GM21825 (cell line): ENCODE results near the gene PCBP3.
"Not testable (repeated sequence)": the region's sequence is repeated elsewhere in the genome, so short reads cannot be mapped to it uniquely, and the experiment has no call there.

Experiments used
- ATAC-seq: cut with Tn5 transposase; IDR thresholded peaks from one replicate; pipeline ENCODE4 v1.9.1; 2021; ENCODE audit warnings: mild to moderate bottlenecking, moderate library complexity; ENCODE audit not compliant: unreplicated experiment

Gene PCBP3

DNA sequence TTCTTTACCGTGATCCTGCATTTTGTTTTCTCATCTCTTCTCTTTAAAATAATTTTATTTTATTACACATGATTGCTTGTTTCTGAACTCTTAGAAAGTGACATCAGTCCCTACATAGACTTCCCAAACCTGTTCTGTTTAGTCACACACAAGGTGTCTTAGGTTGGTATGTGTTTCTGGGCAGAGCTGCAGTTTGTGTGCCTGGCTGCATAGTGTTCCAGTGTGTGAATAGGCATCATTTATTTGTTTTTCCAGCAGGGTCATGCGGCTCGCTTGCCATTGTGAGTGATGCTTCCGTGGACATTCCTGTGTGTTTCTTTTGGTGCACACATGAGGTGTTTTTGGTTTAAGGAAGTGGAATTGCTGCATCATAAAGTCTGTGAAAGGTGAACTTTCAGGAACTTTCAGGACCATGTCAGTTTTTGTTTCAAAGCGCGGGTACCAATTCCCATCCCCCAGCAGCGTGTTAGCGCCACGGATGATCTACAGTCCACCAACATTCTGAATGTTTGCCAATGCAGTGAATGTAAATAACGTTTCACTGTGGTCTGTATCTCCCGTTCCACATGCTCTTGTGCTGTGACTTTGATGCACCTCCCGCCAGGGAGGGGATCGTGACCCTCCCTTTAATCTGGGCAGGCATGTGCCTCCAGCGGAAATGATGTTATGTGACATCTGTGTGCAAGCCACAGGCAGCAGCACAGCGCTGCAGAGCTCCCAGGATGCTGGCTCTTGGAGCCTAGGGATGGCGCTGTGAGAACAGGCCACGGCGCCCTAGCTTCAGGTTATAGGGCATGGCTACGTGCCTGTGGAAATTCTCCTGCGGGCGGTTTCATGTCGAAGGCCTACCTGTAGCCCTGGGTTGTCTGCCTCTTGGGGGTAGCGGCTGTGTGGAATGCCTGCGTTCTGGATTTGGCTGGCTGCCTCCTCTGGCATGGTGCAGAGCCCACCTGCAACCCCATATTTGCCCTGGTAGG lies 193.5 kb downstream of the PCBP3 start:
- no peak for ATAC-seq

DNA sequence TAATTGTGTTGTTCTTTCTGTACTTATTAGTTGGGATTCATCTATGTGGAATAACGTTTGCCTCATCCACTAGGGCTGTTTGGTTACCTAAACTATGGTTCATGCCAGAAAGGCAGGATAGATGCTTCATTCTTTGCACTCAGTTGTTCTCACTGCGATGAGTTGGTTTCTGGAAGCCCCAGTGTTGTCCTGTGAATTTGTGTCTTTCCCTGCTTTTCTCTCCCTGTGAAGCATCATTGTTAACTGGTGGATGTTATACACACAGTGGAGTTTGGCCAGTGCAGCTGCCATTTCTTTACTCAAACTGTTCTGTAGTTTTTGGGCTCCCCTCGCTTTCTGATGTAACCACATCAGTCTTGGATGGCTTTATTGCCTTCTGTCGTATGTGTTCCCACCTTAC lies 194.4 kb downstream of the PCBP3 start:
- no peak for ATAC-seq

DNA sequence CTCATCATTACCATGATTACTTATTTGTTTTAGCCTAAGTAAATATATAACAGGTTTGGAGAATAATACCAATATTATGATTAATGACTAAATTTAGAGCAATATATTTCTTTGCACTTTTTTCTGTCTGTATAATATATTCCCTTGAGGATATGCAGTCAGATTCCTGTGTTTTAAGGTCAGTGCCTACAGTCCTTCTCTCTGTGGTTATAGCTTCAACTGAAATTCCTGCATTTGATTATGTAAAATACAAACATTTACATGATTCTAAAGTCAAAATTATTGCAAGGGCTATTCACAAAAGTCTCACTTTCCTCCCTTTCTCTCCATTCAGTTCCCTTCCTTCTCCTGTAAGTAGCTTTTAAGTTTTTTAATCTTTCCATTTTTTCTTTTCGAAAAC lies 195.1 kb downstream of the PCBP3 start:
- ATAC-seq, result no peak

DNA sequence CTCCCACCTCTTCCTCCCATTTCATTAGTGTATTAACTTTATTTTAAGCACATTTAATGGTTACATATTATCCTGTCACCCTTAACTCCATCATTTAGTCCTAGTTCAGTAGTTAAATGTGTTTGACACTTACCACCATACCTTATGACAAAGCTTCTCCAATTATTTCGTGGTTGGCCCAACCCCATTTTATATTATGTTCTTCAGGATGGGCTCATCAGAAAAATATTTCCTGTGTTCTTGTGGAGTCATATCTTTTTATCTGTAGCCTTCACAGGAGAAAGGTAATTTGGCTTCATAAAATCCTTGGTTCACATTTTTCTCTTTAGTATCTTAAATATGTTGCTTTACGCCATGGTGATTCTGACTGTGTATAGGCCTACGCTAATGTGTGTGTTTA lies 195.7 kb downstream of the PCBP3 start:
- ATAC-seq, result no peak

- ATAC-seq, result no peak
These were observed 197.5 kb downstream of the PCBP3 start for GRCh38 chr21:45841033-45841432.

DNA sequence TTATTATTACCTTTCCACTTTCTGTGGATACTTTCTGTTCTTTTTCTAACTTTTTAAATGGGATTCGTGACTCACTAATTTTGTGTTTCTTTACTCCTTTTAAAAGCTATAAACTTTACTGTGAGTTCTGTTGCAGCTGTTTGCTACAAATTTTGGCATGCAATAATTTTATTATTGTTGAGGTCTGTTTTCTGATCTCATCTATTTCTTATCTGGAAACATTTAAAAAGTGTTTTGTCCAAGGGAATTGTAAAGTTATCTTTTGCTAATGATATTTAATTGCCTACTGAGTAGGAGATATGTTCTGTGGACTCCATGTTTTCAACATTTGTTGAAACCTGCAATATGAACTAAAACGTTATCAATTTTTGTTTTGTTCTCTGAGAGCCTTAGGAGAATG lies 199.9 kb downstream of the PCBP3 start:
- no peak for ATAC-seq

- no peak for ATAC-seq
These were observed 200.7 kb downstream of the PCBP3 start for GRCh38 chr21:45844181-45844580.

GRCh38 chr21:45845063-45845769 lies 201.7 kb downstream of the PCBP3 start:
- no peak for ATAC-seq

DNA sequence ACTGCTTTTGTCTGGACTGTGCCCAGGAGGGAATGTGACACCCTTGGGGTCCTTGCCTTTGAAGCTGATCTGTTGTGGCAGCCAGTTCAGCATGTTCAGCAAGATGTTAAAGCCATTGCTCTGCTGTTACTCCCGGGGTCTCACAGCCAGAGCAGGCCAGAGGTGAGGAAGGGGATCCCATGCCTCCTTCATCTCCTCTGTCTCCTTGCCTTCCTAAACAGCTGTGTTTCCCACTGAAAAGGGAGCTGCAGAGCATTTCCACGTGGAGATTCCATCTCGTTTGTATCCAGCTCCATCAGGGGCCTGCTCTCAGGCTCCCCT lies 202.2 kb downstream of the PCBP3 start:
- ATAC-seq, result no peak

DNA sequence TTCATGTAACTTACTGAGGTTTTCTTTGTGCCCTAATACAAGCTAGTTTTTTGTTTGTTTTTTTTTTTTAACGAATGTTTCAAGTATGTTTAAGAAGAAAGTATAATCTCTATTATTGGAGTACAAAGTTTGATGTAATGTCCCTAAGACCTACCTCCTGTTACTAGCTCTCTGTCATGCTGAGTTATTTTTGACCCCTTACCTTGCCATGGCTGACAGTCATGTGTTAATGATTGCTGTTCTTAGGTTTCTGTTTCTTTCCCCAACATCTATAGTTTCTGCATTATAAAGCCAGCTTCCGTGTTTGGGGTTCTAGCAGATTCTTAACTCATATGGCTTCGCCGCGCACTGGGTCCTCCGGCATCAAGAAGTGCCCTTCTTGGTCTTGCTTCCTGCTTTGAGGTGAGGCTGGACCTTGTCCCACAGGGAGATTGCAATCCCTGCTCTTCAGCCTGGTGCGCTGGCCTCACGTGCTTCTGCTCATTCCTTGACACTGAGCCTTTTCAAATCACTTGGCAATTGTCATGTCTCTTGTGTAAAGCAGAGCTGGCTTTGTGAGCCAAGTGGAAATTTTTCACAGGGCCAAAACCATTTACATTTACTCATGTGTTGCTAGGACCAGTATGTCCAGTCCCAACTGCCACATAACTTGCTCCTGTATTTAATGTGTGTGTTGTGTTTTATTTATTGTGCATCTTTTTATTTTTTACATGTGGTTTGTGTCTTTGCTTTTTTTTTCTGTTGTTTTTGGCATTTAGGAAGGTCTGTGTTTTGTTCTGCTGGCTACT lies 203.0 kb downstream of the PCBP3 start:
- no peak for ATAC-seq

- ATAC-seq, result no peak
These were observed 204.3 kb downstream of the PCBP3 start for GRCh38 chr21:45847870-45848269.

- ATAC-seq, result no peak
These were observed 204.8 kb downstream of the PCBP3 start for GRCh38 chr21:45848331-45848730.

DNA sequence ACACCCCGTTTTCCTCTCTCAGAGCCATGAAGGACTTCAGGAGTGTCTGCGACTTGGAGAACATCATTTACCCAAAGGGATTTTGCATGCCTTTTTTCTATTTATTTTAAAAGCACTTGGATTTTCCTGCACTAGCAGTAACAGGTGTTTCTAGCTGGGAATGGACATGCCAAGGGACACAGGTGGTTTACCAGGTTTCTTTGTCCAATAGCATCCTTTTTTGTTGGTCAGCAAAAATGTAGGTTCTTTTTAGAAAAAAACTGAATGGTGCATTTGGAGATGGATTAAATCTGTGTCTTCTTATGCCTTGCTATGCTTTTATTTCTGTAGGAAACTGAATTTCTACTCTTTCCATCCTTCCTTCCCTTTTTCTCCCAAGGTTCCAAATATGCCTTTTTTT lies 205.3 kb downstream of the PCBP3 start:
- no peak for ATAC-seq

- no peak for ATAC-seq
These were observed 206.1 kb downstream of the PCBP3 start for GRCh38 chr21:45849651-45850050.

- ATAC-seq, result no peak
These were observed 206.7 kb downstream of the PCBP3 start for GRCh38 chr21:45850181-45850580.

DNA sequence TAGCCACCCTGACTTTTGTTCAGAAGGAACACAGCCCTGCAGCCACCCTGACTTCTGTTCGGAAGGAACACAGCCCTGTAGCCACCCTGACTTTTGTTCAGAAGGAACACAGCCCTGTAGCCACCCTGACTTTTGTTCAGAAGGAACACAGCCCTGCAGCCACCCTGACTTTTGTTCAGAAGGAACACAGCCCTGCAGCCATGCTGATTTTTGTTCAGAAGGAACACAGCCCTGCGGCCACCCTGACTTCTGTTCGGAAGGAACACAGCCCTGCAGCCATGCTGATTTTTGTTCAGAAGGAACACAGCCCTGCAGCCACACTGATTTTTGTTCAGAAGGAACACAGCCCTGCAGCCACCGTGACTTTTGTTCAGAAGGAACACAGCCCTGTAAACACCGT lies 208.9 kb downstream of the PCBP3 start:
- not testable (repeated sequence) for ATAC-seq

- no peak for ATAC-seq
These were observed 209.4 kb downstream of the PCBP3 start for GRCh38 chr21:45852886-45853400.

DNA sequence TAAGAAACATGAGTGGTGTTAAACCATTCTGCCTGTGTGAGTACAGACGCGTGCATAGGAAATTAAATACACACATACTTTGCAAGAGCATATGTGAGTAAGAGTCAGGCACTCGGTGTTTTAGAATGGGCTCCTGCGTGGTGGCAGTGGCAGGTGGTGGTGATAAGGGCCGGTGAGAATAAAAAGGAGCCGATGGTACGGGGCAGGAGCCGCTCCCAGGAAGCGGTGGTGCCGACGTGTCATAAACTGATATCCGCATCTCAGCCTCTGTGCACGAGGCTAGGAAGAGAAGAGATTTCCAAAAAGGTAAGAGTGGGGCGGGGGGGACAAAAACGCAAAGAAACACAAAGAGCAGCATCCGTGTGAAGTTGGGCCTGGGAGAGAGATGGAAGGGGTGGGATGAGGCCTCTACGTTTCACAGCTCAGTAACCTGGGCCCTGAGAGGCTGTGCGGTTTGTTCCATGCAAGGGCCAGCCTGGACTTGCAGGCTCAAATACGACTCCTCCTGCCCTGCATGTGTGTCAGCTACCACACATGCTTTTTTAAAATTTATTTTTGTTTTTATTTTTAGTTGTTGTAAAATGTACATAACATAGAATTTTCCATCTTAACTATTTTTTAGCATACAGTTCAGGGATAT lies 210.3 kb downstream of the PCBP3 start:
- ATAC-seq, result no peak

GRCh38 chr21:45854690-45855247 lies 211.2 kb downstream of the PCBP3 start:
- no peak for ATAC-seq

DNA sequence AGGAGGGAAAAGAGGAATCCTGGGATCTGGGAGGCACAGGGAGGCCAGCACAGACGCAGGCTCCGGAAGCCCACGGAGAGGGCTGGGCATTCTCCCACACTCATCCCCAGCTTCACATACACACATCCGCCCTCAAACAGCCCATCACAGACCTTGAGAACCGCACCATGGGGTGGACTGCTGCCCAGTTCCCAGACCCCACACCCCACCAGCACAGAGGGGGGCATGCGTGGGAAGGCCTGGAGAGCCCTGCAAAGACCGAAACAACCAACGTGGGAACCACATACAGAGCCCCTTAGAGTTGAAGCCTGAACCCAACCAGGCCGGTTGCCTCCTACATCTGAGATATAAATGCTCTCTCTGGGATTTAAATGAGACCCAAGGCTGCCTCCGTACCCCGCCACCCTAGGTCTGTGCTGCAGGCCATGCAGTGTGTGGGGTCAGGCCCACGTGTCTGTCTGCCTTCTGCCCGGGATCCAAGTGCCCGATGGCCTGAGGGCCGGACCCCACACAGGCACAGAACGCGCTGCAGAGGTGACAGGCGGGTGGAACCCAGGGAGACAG lies 211.8 kb downstream of the PCBP3 start:
- no peak for ATAC-seq
